ENCODE results near the gene ST7L.
"Not testable (repeated sequence)": the region's sequence is repeated elsewhere in the genome, so short reads cannot be mapped to it uniquely, and the experiment has no call there.

Gene ST7L

GRCh38 chr1:112492076-112492475, 126.9 kb downstream of the ST7L start:
- DNase-seq (ENCODE audit: low spot score) = no peak

GRCh38 chr1:112488141-112488540, 130.8 kb downstream of the ST7L start:
- no peak for DNase-seq (ENCODE audit: low spot score)

GRCh38 chr1:112487686-112488085, 131.3 kb downstream of the ST7L start:
- DNase-seq (ENCODE audit: low spot score) = not testable (repeated sequence)

- not testable (repeated sequence) for DNase-seq (ENCODE audit: low spot score)
Measured at GRCh38 chr1:112486063-112486462, 132.9 kb downstream of the ST7L start.

GRCh38 chr1:112478314-112478713, 140.6 kb downstream of the ST7L start:
- no peak for DNase-seq (ENCODE audit: low spot score)

GRCh38 chr1:112477550-112477949, 141.4 kb downstream of the ST7L start:
- DNase-seq (ENCODE audit: low spot score) = no peak
